HG03342 (cell line): ENCODE measurements around the gene LASP1.

Source experiments
- ATAC-seq: cut with Tn5 transposase; IDR thresholded peaks from one replicate; pipeline ENCODE4 v1.9.1; 2021; ENCODE audit warnings: mild to moderate bottlenecking, moderate library complexity; ENCODE audit not compliant: unreplicated experiment

LASP1 gene

GRCh38 chr17:38868817-38869525 is 887 bp upstream of the LASP1 start:
- ATAC-seq: peak; percentile 30

GRCh38 chr17:38870259-38871165 is 654 bp downstream of the LASP1 start:
- ATAC-seq: peak; percentile 17

GRCh38 chr17:38871247-38872015 is 1.6 kb downstream of the LASP1 start:
- no peak for ATAC-seq

- ATAC-seq: no peak
Measured at GRCh38 chr17:38872027-38872511, 2.2 kb downstream of the LASP1 start.

GRCh38 chr17:38872671-38873385 is 3.0 kb downstream of the LASP1 start:
- ATAC-seq: no peak

- ATAC-seq: no peak
Measured at GRCh38 chr17:38873640-38874380, 4.0 kb downstream of the LASP1 start.

GRCh38 chr17:38874505-38875400 is 4.9 kb downstream of the LASP1 start:
- ATAC-seq: no peak

GRCh38 chr17:38875477-38876075 is 5.7 kb downstream of the LASP1 start:
- no peak for ATAC-seq

- no peak for ATAC-seq
Measured at GRCh38 chr17:38877130-38877851, 7.4 kb downstream of the LASP1 start.

GRCh38 chr17:38879878-38880665 is 10.2 kb downstream of the LASP1 start:
- no peak for ATAC-seq

- no peak for ATAC-seq
Measured at GRCh38 chr17:38881600-38882191, 11.8 kb downstream of the LASP1 start.

- no peak for ATAC-seq
Measured at GRCh38 chr17:38882870-38883269, 13.0 kb downstream of the LASP1 start.

- no peak for ATAC-seq
Measured at GRCh38 chr17:38883592-38884526, 14.0 kb downstream of the LASP1 start.

- no peak for ATAC-seq
Measured at GRCh38 chr17:38885044-38885727, 15.3 kb downstream of the LASP1 start.
